ENCODE measurements around the gene SARS2. TPM values are rescaled to one million over a fixed set of nuclear protein-coding genes. Genes with fewer than 3 reads are reported as not detected.
"Not testable (repeated sequence)": the region's sequence is repeated elsewhere in the genome, so short reads cannot be mapped to it uniquely, and the experiment has no call there.

The SARS2 gene
- polyA plus RNA-seq, 4 donors = 31.3 to 72.0 (median 53.4) TPM

GRCh38 chr19:38946229-38947010 lies 15.9 kb upstream of the SARS2 start:
- no peak for DNase-seq (ENCODE audit: low read depth in 4 of 4, low spot score in 2 of 4)

DNA sequence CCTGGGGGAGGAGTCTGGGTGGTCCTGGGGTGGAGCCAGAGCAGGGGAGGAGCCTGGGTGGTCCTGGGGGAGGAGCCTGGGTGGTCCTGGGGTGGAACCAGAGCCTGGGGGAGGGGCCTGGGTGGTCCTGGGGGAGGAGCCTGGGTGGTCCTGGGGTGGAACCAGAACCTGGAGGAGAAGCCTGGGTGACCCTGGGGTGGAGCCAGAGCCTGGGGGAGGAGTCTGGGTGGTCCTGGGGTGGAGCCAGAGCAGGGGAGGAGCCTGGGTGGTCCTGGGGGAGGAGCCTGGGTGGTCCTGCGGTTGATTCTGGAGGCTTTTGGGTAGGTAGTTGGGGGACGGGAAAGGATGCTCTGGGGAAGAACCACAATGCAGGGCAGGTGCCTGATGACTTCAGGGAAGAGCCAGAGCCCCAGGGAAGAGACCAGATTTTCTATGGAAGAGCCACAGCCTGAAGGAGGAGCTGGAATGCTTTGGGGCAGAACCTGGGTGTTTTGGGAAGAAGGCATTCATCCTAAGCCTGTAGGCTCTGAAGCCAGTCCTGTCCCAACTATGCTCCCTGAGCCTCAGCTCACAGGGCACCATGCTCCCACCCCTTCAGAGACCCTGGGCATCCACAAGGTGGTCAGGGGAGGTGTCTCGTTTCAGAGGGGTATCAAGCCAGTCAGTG lies 15.1 kb upstream of the SARS2 start:
- DNase-seq (ENCODE audit: low read depth in 4 of 4, low spot score in 2 of 4) = no peak

GRCh38 chr19:38944981-38945506 lies 14.5 kb upstream of the SARS2 start:
- DNase-seq (ENCODE audit: low read depth in 4 of 4, low spot score in 2 of 4) = no peak

- no peak for DNase-seq (ENCODE audit: low read depth in 4 of 4, low spot score in 2 of 4)
Observed at GRCh38 chr19:38942471-38943181, 12.1 kb upstream of the SARS2 start.

- no peak for DNase-seq (ENCODE audit: low read depth in 4 of 4, low spot score in 2 of 4)
Observed at GRCh38 chr19:38941979-38942378, 11.4 kb upstream of the SARS2 start.

DNA sequence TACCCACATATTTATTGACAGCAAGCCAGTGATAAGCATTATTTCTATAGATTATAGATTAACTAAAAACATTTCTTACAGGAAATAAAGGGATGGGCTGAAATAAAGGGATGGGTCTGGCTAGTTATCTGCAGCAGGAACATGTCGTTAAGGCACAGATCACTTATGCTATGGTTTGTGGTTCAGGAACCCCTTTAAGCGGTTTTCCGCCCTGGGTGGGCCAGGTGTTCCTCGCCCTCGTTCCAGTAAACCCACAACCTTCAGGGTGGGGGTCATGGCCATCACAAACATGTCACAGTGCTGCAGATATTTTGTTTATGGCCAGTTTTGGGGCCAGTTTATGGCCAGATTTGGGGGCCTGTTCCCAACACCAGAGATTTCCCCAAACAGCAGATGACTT lies 10.9 kb upstream of the SARS2 start:
- not testable (repeated sequence) for DNase-seq (ENCODE audit: low read depth in 4 of 4, low spot score in 2 of 4)

DNA sequence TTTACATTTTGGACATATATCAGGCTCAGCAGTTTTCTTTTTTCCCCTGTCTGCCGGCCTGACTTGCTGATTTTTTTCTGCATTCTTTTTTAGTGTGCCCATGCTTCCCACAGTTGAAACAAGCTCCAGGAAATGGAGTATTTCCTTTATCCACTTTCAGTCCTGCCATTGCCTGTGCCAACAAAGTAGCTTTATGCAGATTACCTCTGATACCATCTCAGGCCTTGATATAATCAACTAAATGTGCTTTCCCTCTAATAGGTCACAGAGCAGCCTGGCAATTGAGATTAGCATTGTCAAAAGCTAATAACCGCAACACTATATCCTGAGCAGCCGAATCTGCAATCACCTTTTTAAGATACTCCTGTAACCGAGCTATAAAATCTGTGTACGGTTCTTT lies 9.4 kb upstream of the SARS2 start:
- DNase-seq (ENCODE audit: low read depth in 4 of 4, low spot score in 2 of 4) = no peak

- DNase-seq (ENCODE audit: low read depth in 4 of 4, low spot score in 2 of 4) = no peak
Observed at GRCh38 chr19:38933544-38933943, 3.0 kb upstream of the SARS2 start.

GRCh38 chr19:38932425-38933179 lies 2.0 kb upstream of the SARS2 start:
- DNase-seq (ENCODE audit: low read depth in 4 of 4, low spot score in 2 of 4) = no peak

GRCh38 chr19:38931521-38931793 lies 894 bp upstream of the SARS2 start:
- no peak for DNase-seq (ENCODE audit: low read depth in 4 of 4, low spot score in 2 of 4)

DNA sequence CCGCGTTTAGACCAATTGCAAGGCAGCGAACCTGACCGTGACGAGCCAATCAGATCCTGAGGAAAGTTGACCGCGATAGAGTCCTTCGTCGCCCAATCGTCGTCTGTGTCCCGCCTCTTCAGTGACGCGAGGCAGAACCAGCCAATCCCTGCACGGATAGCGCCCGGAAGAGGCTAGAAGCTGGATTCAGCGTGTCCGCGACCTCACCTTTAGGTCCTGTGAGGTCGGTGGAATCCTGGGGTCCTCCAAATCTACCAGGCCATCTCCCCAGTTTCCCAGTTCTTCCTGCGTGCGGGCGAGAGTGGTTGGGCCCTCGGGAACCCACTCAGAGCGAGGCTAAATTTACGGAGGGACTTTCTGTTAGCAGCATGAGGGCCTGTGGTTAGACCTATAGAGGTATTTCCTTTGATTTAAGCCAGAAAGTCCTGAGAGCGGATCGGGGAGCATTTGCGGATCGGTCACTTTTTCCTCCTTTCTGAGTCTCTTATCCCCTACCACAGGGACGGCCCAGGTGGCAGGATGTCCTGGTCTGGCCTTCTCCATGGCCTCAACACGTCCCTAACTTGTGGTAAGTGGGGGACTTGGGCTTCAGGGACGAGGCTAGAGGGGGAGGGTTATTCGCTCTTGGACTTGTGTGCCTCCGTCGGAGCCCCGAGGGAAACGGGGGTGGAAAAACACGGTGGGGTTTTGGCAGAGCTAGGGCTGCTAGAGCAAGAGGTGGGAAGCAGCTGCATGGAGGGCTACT lies 385 bp upstream of the SARS2 start, which contains the start of gene MRPS12:
Gene MRPS12 (plus strand): TSS at position 169 of the 745 bp plus-strand sequence. CDS start 351 bp downstream, at position 520.
- peak in 3 of 4 donors; percentile 99 for DNase-seq (ENCODE audit: low read depth in 4 of 4, low spot score in 2 of 4)

- DNase-seq (ENCODE audit: low read depth in 4 of 4, low spot score in 2 of 4) = no peak
Observed at GRCh38 chr19:38928391-38929001, 2.1 kb downstream of the SARS2 start.

- DNase-seq (ENCODE audit: low read depth in 4 of 4, low spot score in 2 of 4) = no peak
Observed at GRCh38 chr19:38924388-38924787, 6.2 kb downstream of the SARS2 start.

DNA sequence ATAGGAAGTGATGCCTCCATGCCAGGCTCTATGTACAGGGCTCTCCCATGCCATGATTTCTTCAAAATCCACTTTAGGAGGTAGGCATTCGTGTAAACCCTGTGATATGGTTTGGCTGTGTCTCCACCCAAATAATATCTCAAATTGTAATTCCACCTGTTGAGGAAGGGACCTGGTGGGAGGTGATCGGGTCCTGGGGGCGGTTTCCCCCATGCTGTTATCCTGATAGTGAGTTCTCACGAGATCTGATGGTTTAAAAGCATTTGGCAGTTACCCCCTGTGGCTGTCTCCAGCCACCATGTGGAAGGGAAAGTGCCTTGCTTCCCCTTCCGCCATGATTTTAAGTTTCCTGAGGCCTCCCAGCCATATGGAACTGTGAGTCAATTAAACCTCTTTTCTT lies 8.1 kb downstream of the SARS2 start:
- DNase-seq (ENCODE audit: low read depth in 4 of 4, low spot score in 2 of 4) = no peak

DNA sequence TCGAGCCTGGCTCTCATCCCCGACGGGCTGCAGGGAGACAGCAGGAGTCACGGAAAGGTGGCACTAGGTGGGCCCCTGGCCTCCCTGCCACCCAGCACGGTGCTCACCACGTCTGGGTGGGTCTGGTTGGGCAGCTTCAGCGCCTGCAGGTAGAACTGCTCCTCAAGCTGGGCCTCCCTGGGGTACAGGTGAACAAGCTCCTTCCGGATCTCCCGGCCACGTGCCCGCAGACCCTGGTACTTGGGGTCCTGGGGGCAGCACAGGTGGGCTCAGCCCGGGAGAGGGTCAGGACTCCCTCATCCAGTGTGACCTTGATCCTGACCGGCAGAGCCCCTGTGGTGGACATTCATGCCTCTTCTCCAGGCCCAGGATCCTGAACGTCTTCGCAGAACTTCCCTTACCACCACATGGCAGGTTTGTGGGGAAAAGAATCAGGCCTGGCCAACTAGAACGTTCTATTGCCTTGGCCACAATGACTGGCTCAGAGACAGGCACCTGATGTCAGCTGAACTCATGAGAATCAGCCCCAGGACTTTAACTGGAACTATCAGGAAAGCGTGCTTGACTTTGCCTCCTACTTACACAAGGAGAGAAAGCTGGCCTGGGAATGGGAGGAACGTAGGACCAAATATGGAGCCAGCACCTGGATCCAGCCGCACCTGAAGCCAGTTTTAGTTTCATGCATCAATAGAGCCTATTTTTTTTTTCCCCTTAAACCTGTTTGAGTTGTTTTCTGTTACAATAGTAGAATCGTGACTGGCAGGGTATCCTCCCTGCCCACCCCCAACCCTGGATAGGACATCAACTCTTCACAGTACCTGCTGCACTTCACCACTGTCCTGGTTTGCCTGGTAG lies 8.9 kb downstream of the SARS2 start:
- DNase-seq (ENCODE audit: low read depth in 4 of 4, low spot score in 2 of 4) = no peak

- no peak for DNase-seq (ENCODE audit: low read depth in 4 of 4, low spot score in 2 of 4)
Observed at GRCh38 chr19:38920602-38921419, 9.8 kb downstream of the SARS2 start.

GRCh38 chr19:38919837-38920601 lies 10.5 kb downstream of the SARS2 start:
- no peak for DNase-seq (ENCODE audit: low read depth in 4 of 4, low spot score in 2 of 4)
